A549 treated with dexamethasone at 1 μM for 4 hours (cell line): Measurements from ENCODE around the gene ENTPD7. TPM values are rescaled to one million over a fixed set of nuclear protein-coding genes. Genes with fewer than 3 reads are reported as not detected.

ENCODE experiments used
- total RNA-seq: library from RNA; stranded (reverse); fragments of 200-300 nt; extraction: Qiagen RNA extraction; gene quantifications from 5 replicates; pipeline ENCODE4 v1.2.3, GENCODE V29; 2022

ENTPD7 gene
- total RNA-seq = 7.4 to 12.0 TPM (median 10.6 TPM) in 5 replicates

GRCh38 chr10:99659031-99659867 lies at the start of gene ENTPD7:
Gene ENTPD7, plus strand, starts transcription at chr10:99659509. Its CDS starts 448 bp downstream, at chr10:99659957.

DNA sequence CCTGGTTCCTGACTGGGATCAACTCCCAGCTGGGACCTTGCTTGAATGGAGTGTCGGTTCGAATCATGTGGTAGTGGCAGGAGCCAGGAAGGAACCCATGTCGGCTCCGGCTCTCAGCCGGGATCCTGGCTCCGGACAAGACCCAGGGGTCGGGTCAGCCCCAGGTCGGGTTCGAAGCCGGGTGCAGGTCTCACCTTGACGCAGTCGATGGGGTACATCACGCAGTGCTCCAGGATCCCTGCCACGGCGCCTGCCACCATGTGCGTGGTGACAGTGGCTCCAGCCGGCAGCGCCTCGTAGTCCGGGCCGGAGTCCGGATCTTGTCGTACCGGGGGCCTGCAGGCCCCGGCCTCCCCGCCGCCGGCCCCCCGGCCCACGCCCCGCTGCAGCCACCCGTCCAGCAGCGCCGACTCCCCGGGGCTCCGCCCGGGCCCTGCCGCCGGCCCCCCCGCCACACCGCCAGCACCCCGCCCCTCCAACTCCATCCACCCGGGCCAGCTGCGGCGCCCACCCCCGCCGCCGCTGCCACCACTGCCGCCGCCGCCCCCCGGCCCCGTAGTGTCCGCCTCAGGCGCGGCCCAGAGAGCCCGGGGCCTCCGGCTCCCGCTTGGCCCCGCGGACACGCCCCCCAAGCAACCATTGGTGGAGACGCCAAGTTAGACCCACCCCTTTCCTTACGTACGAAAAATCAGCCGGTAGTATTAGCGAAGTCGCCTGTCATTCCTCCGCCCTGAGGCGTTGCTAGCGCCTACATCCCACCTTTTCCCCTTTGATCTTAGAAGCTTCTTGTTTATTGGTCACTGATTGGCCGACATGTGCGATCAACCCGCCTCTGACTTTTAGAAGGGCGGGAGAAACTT lies 39.2 kb upstream of the ENTPD7 start, which contains the start of gene SLC25A28:
TSS of gene SLC25A28 (minus strand) at position 589 of the 860 bp plus-strand sequence. CDS start at position 485, 104 bp downstream.

GRCh38 chr10:99732033-99732842 lies 72.9 kb downstream of the ENTPD7 start, which contains the start of the genes COX15 and CUTC:
Gene COX15, minus strand, starts transcription at chr10:99732127. Its CDS starts 78 bp downstream, at chr10:99732049.
Gene CUTC, plus strand, starts transcription at chr10:99732234. Its CDS starts 115 bp downstream, at chr10:99732349.

Other genes starting within 250 kb of the ENTPD7 start
- gene GOT1, start 228.9 kb upstream of the ENTPD7 start, total RNA-seq = 41.5 to 51.4 TPM (median 43.1 TPM) in 5 replicates
- 0.05 TPM in 2 of 5 replicates, not detected in the others for gene NKX2-3, start 126.6 kb upstream of the ENTPD7 start, total RNA-seq
- gene SLC25A28, start 39.1 kb upstream of the ENTPD7 start, total RNA-seq = 21.0 to 26.3 TPM (median 23.6 TPM) in 5 replicates
- gene COX15, start 72.6 kb downstream of the ENTPD7 start, total RNA-seq = 24.9 to 36.0 TPM (median 32.8 TPM) in 5 replicates
- gene CUTC, start 72.7 kb downstream of the ENTPD7 start, total RNA-seq = 30.4 to 34.4 TPM (median 32.6 TPM) in 5 replicates
- 85.6 to 114 TPM (median 103 TPM) in 5 replicates for gene ABCC2, start 123.1 kb downstream of the ENTPD7 start, total RNA-seq